Breast epithelium (tissue), 3 donors: ENCODE measurements around the gene UBAC1.

ENCODE experiments used
- CTCF ChIP-seq, 3 donors: fragments of 450-650 bp; IDR thresholded peaks; one replicate each; pipeline ENCODE4 v1.5.1; 2016 to 2017; ENCODE audit warnings: antibody characterized with exemption in 3 of 3, mild to moderate bottlenecking in 3 of 3, moderate library complexity in 3 of 3
- POLR2A ChIP-seq: fragments of 450-650 bp; IDR thresholded peaks from one replicate; pipeline ENCODE4 v1.6.1; 2016; ENCODE audit warnings: antibody characterized with exemption, mild to moderate bottlenecking, moderate library complexity

- TF ChIP-seq CTCF (IDR thresholded peaks at IDR 0.05) (no peak), POLR2A (no peak)
These were observed 35.6 kb downstream of the UBAC1 start for GRCh38 chr9:135925496-135926133.
